Activated naive CD8-positive, alpha-beta T cell treated with anti-CD3 and anti-CD28 coated beads, Interleukin-2, amount 10 ng/mL, durations not matched to agents 7 days and 5 days (primary cell): ENCODE measurements around the gene RRAD. TPM values are rescaled to one million over a fixed set of nuclear protein-coding genes. Genes with fewer than 3 reads are reported as not detected.
"Not testable (repeated sequence)": the region's sequence is repeated elsewhere in the genome, so short reads cannot be mapped to it uniquely, and the experiment has no call there.

Experiments used
- ATAC-seq: fragments of 150-1000 bp; cut with Tn5 transposase; one replicate; pipeline ENCODE4 v1.10.0; 2021; ENCODE audit warnings: low read depth, moderate library complexity
- POLR2A ChIA-PET: fragments of 350-600 bp; sonication (Branson Sonifier 250); formaldehyde crosslinking; loops from one replicate; lab custom pipeline; 2021; ENCODE audit warnings: antibody characterized with exemption; lab: Charles Lee
- DNase-seq: peaks from one replicate; pipeline ENCODE4 v3.0.0; 2021
- H3K27ac Mint-ChIP-seq: one replicate; pipeline ENCODE4 v1.8.0; 2022; ENCODE audit warnings: mild to moderate bottlenecking, mixed read lengths
- H3K27me3 Mint-ChIP-seq: one replicate; pipeline ENCODE4 v1.8.0; 2022; ENCODE audit warnings: mild to moderate bottlenecking, moderate library complexity, mixed read lengths
- H3K36me3 Mint-ChIP-seq: one replicate; pipeline ENCODE4 v1.8.0; 2021; ENCODE audit warnings: mild to moderate bottlenecking, mixed read lengths
- H3K4me1 Mint-ChIP-seq: one replicate; pipeline ENCODE4 v1.8.0; 2021; ENCODE audit warnings: mixed read lengths
- H3K4me3 Mint-ChIP-seq: one replicate; pipeline ENCODE4 v1.8.0; 2022; ENCODE audit warnings: mild to moderate bottlenecking, moderate library complexity, mixed read lengths
- H3K9me3 Mint-ChIP-seq: one replicate; pipeline ENCODE4 v1.8.0; 2021; ENCODE audit warnings: mixed read lengths
- total RNA-seq, 2 experiments: library from RNA; stranded (reverse); gene quantifications; one replicate each; pipeline ENCODE4 v1.2.3, GENCODE V29; 2021

RRAD gene
- total RNA-seq, 2 experiments from 2014 or later, result 0.60 to 0.61 TPM

DNA sequence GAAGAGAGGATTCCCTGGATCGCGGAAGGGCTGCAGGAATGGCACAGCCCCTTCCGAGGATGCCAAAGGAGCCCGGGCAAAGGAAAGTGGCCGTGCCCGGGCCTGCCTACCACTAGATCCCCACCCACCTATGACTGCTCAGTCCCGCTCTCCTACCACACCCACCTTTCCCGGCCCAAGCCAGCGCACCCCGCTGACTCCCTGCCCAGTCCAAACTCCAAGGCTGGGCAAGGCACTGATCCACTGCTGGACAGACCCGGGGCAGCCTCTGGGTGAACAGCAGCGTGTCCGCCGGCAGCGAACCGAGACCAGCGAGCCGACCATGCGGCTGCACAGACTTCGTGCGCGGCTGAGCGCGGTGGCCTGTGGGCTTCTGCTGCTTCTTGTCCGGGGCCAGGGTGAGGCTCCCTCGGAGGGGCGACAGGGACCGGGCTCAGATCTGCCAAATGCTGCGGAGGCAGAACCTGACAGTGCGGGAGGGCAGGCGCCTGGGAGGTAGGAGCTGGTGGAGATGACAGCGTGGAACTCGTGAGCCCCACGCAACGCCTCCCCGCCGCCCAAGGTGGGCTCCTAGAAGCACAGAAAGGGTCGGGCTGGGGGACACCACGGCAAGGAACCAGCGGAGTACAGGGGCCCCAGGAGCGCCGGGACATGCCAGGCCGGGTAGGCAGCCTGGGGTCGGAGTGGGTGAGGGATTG lies 10.1 kb upstream of the RRAD start, which contains the start of gene CES2:
Gene CES2, plus strand, starts transcription at position 203 of the 698 bp plus-strand sequence. Its CDS starts 120 bp downstream, at position 323.
- H3K27me3 Mint-ChIP-seq, result no peaks in the 10 kb centered on the region
- POLR2A ChIA-PET, result interaction anchor here (1.0 kb wide), 1 partner anchor 8 kb away, joined by 3 read pairs; no protein-coding TSS in a partner anchor
- peak within 1 kb of the TSS; percentile 97 for H3K4me3 Mint-ChIP-seq
- ATAC-seq (no peak), DNase-seq (no peak)
- peaks cover 14% of the 10 kb centered on the region for H3K36me3 Mint-ChIP-seq
- H3K9me3 Mint-ChIP-seq, result no peaks in the 10 kb centered on the region
- H3K4me1 Mint-ChIP-seq, result peaks cover 34% of the 10 kb centered on the region
- H3K27ac Mint-ChIP-seq, result peak within 1 kb of the TSS; percentile 96

DNA sequence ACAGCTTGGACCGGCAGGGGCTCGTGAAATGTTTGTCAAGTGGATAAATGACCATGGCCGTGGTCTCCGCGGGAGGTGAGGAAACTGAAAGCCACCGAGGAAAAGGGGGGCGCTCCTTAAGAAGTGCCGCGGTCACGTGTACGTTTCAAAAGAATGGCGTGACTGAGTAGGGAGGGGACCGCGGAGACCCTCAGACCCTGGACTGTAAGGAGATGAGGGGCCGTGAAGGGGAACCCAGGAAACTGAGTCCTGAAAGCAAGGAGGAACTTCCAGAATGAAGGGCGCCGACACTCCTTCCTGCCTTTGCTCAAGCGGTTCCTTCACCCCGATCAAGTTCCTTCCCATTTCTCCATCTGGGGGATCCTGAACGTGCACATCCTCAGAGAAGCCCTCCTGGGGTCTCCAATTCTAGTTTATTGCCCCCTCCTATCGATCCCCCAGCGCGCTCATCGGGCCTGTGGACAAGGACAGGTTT lies 9.5 kb upstream of the RRAD start:
- not testable (repeated sequence) for DNase-seq, H3K9me3 Mint-ChIP-seq, H3K27me3 Mint-ChIP-seq, ATAC-seq
- POLR2A ChIA-PET, result interaction anchor here (0.6 to 1.0 kb wide), 2 partner anchors 9 to 546 kb away, joined by 3 read pairs; partner anchors contain the start of gene ATP6V0D1
- Mint-ChIP-seq H3K27ac (peak overlapping the region; percentile 96), H3K4me1 (peaks cover 34% of the 10 kb centered on the region), H3K36me3 (peaks cover 14% of the 10 kb centered on the region), H3K4me3 (peak overlapping the region; percentile 97)

DNA sequence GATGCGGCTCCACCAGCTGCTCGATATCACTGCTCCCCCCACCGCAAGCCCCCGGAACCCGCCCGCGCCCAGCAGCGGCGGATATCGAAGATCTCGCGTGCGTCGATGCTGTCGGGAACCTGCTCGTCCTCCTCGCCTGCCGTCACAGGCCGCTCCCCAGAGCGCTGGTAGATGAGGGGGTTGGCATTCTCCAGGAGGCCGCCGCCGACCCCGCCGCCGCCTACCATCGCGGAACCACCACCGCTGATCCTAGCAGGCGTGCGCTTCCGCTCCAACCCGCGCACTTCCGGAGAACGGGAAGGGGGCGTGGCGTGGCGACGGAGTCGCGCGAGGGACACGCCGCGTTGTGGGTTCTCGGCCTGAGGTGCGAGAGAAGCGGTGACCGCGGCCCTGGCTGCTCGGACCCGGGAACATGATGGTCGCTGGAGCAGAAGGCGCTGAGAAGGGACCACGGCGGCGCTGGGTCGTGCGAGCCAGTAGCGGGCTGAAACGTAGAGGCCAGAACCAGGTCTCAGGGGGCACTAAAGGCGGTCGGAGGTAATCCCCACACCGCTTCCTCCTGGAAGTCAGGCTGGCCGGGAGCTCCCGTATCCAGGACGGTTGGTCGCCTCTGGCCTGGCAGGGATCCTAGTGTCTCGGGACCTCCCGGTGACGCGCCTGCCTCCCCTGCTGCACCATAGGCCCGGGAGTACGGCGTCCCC lies 9.0 kb upstream of the RRAD start, which contains the start of gene CIAO2B:
Gene CIAO2B, minus strand, starts transcription at position 265 of the 701 bp plus-strand sequence. Its CDS starts 38 bp downstream, at position 227.
- ATAC-seq, result peak; percentile 84
- H3K9me3 Mint-ChIP-seq, result no peaks in the 10 kb centered on the region
- peak; percentile 94 for DNase-seq
- H3K27ac Mint-ChIP-seq, result peak within 1 kb of the TSS; percentile 96
- H3K27me3 Mint-ChIP-seq, result no peaks in the 10 kb centered on the region
- peaks cover 14% of the 10 kb centered on the region for H3K36me3 Mint-ChIP-seq
- peak within 1 kb of the TSS; percentile 97 for H3K4me3 Mint-ChIP-seq
- peaks cover 34% of the 10 kb centered on the region for H3K4me1 Mint-ChIP-seq
- POLR2A ChIA-PET, result interaction anchor here (0.6 to 1.9 kb wide), 4 partner anchors 9 to 547 kb away, joined by 3 to 4 read pairs (median 3); partner anchors contain the start of gene ATP6V0D1

DNA sequence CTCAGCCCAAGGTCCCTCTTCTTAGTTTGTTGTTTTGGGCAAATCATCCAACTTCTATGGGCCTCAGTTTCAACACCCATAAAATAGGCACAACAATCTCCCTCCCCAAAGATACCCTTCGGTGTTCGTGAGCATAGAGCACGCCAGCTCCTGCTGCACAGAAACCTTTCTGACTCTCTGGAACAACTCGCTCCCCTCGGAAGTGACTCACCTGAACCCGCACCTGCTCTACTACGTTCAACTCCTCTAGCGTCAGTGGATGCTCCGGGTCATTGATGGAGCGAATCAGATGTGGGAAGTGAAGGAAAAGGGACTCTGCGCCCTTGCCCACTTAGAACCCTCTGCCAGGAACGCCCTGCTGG lies 8.4 kb upstream of the RRAD start:
- ATAC-seq (peak; percentile 43), DNase-seq (no peak)
- peaks cover 14% of the 10 kb centered on the region for H3K36me3 Mint-ChIP-seq
- H3K27ac Mint-ChIP-seq, result peak overlapping the region; percentile 96
- POLR2A ChIA-PET, result interaction anchor here (0.6 to 1.9 kb wide), 5 partner anchors 13 to 202 kb away, joined by 3 to 6 read pairs (median 4); no protein-coding TSS in a partner anchor
- peak overlapping the region; percentile 97 for H3K4me3 Mint-ChIP-seq
- H3K4me1 Mint-ChIP-seq, result peaks cover 34% of the 10 kb centered on the region
- H3K27me3 Mint-ChIP-seq, result no peaks in the 10 kb centered on the region
- H3K9me3 Mint-ChIP-seq, result no peaks in the 10 kb centered on the region

DNA sequence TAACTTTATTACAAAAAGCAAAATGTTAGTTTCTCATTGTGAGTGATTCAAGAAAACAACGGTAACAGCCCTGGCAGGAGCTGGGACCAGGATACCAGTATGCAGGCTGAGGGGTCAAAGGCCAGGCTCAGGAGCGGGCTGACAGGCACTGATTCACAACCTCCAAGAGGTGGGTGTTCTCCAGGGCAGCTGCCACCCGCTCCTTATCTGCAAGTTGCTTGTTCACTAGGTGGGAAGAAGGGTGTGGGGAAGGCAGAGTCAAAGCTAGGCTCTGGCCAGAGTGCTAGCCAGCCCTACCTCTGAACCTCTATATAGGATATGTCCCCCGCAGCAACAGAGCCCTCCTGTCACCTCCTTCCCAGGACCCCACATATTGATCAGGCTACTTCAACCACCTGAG lies 6.7 kb upstream of the RRAD start:
- H3K27ac Mint-ChIP-seq, result no peak overlapping the region
- H3K36me3 Mint-ChIP-seq, result peaks cover 14% of the 10 kb centered on the region
- peaks cover 37% of the 10 kb centered on the region for H3K4me1 Mint-ChIP-seq
- H3K9me3 Mint-ChIP-seq, result no peaks in the 10 kb centered on the region
- ATAC-seq (no peak), DNase-seq (no peak)
- H3K27me3 Mint-ChIP-seq, result no peaks in the 10 kb centered on the region
- H3K4me3 Mint-ChIP-seq, result peak overlapping the region; percentile 97
- POLR2A ChIA-PET, result interaction anchor here (1.4 kb wide), 1 partner anchor 37 kb away, joined by 4 read pairs; no protein-coding TSS in a partner anchor

DNA sequence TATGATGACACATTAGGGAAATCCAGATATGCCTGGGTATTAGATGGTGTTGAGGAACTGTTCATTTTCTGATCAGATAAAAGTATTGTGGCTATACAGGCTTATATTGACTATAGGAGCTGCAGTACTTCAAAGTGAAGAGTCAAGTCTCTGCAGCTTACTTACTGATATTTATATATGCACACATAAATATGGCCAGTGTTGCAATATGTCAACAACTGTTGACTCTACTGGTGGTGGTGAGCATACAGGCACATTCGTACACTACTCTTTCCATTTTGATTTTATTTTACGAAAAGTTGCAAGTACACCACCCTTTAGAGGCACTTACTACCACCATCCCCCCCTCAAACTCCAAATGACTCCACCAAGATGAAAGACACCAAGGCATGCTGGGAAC lies 6.3 kb upstream of the RRAD start:
- H3K4me3 Mint-ChIP-seq, result no peak overlapping the region
- ATAC-seq (no peak), DNase-seq (no peak)
- no peaks in the 10 kb centered on the region for H3K9me3 Mint-ChIP-seq
- peaks cover 35% of the 10 kb centered on the region for H3K4me1 Mint-ChIP-seq
- peaks cover 14% of the 10 kb centered on the region for H3K36me3 Mint-ChIP-seq
- POLR2A ChIA-PET, result interaction anchor here (1.4 kb wide), 1 partner anchor 37 kb away, joined by 4 read pairs; no protein-coding TSS in a partner anchor
- no peak overlapping the region for H3K27ac Mint-ChIP-seq
- H3K27me3 Mint-ChIP-seq, result no peaks in the 10 kb centered on the region

DNA sequence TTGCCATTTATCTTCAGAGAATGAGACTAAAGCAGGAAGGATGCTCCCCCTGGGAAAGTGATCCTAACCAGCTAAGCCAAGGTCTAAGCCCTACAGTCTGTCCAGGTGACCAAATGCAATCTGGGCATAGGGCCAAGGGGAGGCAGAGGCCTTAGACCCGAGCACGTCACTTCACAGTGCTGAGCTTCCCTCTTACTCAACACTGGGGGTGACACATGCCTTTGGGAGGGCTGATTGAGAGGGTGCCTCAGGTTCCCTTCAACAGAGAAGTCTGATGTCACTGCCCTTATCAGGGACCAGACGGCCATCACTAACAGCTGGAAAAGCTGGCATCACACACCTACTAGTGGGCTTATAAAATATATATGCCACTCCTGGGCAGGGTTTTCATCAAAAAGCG lies 4.9 kb upstream of the RRAD start:
- Mint-ChIP-seq H3K27me3 (peaks cover 9% of the 10 kb centered on the region), H3K36me3 (peaks cover 14% of the 10 kb centered on the region), H3K27ac (peak overlapping the region; percentile 9), H3K4me3 (no peak overlapping the region), H3K9me3 (no peaks in the 10 kb centered on the region), H3K4me1 (peaks cover 32% of the 10 kb centered on the region)
- no peak for DNase-seq
- POLR2A ChIA-PET, result interaction anchor here (0.6 kb wide), 1 partner anchor 487 kb away, joined by 3 read pairs; no protein-coding TSS in a partner anchor
- ATAC-seq, result no peak

DNA sequence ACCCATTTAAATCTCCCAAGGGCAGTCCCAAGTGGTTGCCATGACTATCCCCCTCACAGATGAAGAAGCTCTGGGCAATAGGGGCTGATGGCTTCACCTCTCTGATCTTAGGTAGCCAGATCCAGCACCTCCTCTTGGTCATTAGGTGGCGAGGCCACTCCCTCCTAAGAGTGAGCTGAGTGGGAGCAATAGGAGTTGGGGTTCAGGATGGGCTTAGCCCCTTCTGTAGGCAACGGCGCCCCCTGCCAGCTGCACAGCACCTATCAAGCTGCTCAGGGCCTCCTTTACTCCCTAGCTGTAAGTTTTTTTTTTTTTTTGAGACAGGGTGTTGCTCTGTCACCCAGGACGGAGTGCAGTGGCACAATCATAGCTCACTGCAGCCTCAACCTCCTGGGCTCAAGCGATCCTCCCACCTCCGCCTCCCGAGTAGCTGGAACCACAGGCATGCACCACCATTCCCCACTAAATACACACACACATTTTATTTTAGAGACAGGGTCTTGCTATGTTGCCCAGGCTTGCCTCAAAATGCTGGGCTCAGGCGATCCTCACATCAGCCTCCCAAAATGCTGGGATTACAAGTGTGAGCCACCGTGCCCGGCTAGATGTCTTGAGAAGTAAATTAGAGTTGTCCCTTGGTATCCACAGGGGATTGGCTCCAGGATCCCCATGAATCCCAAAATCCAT lies 3.5 kb upstream of the RRAD start:
- H3K27me3 Mint-ChIP-seq, result peaks cover 17% of the 10 kb centered on the region
- no peaks in the 10 kb centered on the region for H3K9me3 Mint-ChIP-seq
- peak; percentile 50 for ATAC-seq
- no peak overlapping the region for H3K4me3 Mint-ChIP-seq
- H3K4me1 Mint-ChIP-seq, result peaks cover 33% of the 10 kb centered on the region
- peaks cover 11% of the 10 kb centered on the region for H3K36me3 Mint-ChIP-seq
- DNase-seq, result peak; percentile 69
- POLR2A ChIA-PET, result interaction anchor here (0.6 to 0.9 kb wide), 4 partner anchors 16 to 99 kb away, joined by 3 read pairs; no protein-coding TSS in a partner anchor
- H3K27ac Mint-ChIP-seq, result no peak overlapping the region

DNA sequence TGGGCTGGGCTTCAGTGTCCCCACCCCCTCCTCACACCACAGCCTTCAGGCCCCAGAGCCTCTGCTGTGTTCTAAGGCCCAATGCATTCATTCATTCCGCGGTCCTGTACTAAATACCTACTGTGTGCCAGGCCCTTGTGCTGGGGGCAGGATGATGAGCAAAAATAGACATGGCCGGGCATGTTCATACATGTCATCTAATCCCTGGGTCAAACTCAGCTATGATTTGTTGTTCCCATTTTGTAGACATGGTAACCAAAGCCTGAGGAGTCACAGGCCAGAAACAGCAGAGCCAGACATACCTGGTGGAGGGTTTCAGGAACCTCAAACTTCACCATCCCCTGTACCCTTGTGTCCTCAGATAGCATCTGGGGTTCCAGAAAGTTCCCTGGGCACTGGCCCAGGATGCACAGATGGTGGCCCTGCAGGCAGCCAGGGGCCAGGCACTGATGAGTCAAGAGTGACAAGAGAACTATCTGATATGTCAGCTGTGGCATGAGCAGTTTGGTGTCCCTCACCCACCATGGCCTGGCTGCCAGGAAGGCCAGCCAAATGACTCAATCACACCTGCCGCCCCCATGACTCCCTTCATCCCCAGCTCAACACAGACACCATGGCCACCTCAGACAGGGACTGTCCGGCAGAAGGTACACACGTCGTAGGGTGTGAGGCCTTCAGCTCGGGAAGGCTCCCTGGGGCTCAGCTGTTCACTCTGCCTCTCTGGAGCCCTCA lies 2.7 kb upstream of the RRAD start:
- POLR2A ChIA-PET, result interaction anchor here (0.5 to 0.8 kb wide), 3 partner anchors 16 to 98 kb away, joined by 3 read pairs; no protein-coding TSS in a partner anchor
- DNase-seq (no peak), ATAC-seq (no peak)
- no peaks in the 10 kb centered on the region for H3K9me3 Mint-ChIP-seq
- no peak overlapping the region for H3K4me3 Mint-ChIP-seq
- H3K36me3 Mint-ChIP-seq, result peaks cover 4% of the 10 kb centered on the region
- peaks cover 26% of the 10 kb centered on the region for H3K4me1 Mint-ChIP-seq
- H3K27ac Mint-ChIP-seq, result no peak overlapping the region
- H3K27me3 Mint-ChIP-seq, result peaks cover 25% of the 10 kb centered on the region

DNA sequence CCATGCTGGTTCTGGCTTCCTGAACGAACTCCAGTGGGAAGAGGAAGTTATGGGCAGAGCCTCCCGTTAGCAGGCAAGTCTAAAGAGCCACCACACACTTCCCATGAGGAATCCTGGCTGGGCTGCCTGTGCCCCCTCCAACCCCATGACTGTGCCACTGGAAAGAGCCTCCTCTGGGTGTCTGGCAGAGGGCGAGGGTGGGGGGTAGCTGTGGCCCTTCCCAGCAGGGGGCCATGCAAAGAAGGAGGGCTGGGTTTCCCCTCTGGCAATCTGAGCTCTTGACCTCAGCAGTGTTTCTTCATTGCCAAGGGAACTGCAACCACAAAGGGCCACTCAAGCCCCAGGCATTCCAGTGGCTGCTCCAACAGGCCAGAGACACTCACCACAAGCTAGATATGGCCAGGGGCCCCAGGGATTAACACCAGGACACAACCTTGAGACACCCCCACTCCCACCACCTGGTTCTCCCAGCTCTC lies 1.7 kb upstream of the RRAD start:
- Mint-ChIP-seq H3K27ac (no peak overlapping the region), H3K4me3 (no peak overlapping the region), H3K9me3 (no peaks in the 10 kb centered on the region), H3K4me1 (peaks cover 18% of the 10 kb centered on the region), H3K36me3 (no peaks in the 10 kb centered on the region), H3K27me3 (peaks cover 26% of the 10 kb centered on the region)
- DNase-seq, result no peak
- no peak for ATAC-seq
- POLR2A ChIA-PET, result interaction anchor here (0.7 to 1.1 kb wide), 2 partner anchors 35 to 46 kb away, joined by 3 read pairs; partner anchors contain the start of gene PDP2

DNA sequence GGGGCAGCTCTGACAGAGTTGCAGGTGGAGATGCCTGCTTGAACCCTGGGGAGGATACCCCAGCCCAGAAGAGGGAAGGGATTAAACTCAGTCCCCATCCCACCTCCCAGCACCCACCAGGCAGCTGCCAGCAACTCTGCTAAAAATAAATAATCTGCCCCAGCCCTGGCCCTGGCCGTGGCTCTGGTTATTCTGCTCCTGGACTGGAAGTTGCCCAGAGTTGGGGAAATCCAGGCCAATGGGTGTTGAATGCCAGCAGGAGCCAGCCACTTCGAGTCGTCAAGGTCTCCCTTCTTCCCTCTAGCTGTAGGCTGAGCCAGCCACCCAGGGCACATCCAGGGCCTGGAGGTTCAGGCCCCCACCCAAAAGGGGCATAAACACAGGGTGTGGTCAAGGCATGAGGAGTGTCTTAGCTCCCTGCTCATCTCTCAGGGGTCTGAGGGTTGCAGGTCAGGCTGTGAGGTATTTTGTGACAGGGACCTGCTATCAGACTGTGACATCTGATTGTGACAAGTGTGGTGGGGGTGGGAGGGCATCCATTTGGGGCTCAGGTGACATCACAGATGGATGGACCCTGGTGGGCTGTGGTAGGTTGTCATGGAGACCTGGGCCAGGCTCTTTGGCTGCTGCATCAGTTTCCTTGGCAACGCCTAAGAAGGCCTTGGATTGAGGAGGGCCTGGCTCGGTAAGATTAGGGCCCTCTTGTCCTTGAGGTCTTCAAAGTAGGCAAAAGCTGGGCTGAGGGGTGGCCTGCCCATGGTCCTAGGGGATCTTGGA lies 1.0 kb upstream of the RRAD start:
- H3K27ac Mint-ChIP-seq, result no peak overlapping the region
- peak overlapping the region; percentile 19 for H3K4me3 Mint-ChIP-seq
- POLR2A ChIA-PET, result interaction anchor here (0.7 to 1.1 kb wide), 2 partner anchors 36 to 46 kb away, joined by 3 read pairs; partner anchors contain the start of gene PDP2
- ATAC-seq, result no peak
- H3K4me1 Mint-ChIP-seq, result peaks cover 16% of the 10 kb centered on the region
- DNase-seq, result no peak
- no peaks in the 10 kb centered on the region for H3K36me3 Mint-ChIP-seq
- no peaks in the 10 kb centered on the region for H3K9me3 Mint-ChIP-seq
- H3K27me3 Mint-ChIP-seq, result peaks cover 27% of the 10 kb centered on the region
